Right lobe of liver (tissue), 6 donors: ENCODE results near the gene RARB. TPM values are rescaled to one million over a fixed set of nuclear protein-coding genes. Genes with fewer than 3 reads are reported as not detected.

ENCODE experiments used
- ATAC-seq, 4 donors: fragments of 200-7000 bp; cut with Tn5 transposase; one replicate each; pipeline ENCODE4 v1.9.1; 2020; ENCODE audit warnings: mild to moderate bottlenecking in 4 of 4, moderate library complexity in 4 of 4
- DNase-seq, 3 donors: peaks; one replicate each; pipeline ENCODE4 v3.0.0-alpha.2; 2020
- H3K27ac ChIP-seq, 3 donors: fragments of 200-600 bp; one replicate each; pipeline ENCODE4 v1.8.0; 2022
- H3K27me3 ChIP-seq, 2 donors: fragments of 200-600 bp; one replicate each; pipeline ENCODE4 v1.8.0; 2022
- H3K36me3 ChIP-seq, 4 donors: fragments of 200-600 bp; sonication (generic) in 1 of 4; one replicate each; pipeline versions ENCODE4 v1.5.1 to v1.8.0; 2017 to 2022; ENCODE audit warnings: control low read depth in 1 of 4
- H3K4me1 ChIP-seq, 4 donors: fragments of 200-600 bp; sonication (generic) in 1 of 4; one replicate each; pipeline versions ENCODE4 v1.5.1 to v1.8.0; 2017 to 2022; ENCODE audit warnings: control low read depth in 1 of 4
- H3K4me3 ChIP-seq, 3 donors: fragments of 200-600 bp; one replicate each; pipeline ENCODE4 v1.8.0; 2022
- H3K9me3 ChIP-seq, 4 donors: fragments of 200-600 bp; sonication (generic) in 1 of 4; one replicate each; pipeline versions ENCODE4 v1.5.1 to v1.8.0; 2017 to 2022; ENCODE audit warnings: control low read depth in 1 of 4
- POLR2A ChIP-seq: fragments of 450-650 bp; IDR thresholded peaks from one replicate; pipeline ENCODE4 v1.6.1; 2017; ENCODE audit warnings: antibody characterized with exemption, mild to moderate bottlenecking
- WGBS: methylation state at CpG from one replicate; pipeline ENCODE4 v1.1.6; 2018; ENCODE audit warnings: low coverage, low lambda C conversion rate; ENCODE audit not compliant: insufficient coverage; ENCODE audit errors: missing lambda C conversion rate; 5-methylcytosine and 5-hydroxymethylcytosine counted together
- intact Hi-C, 2 donors: fragments of 100-400 bp; cut with DNase I; formaldehyde crosslinking; loops; one replicate each; pipeline versions ENCODE4 v1.11.2 to v1.14.1; 2022
- total RNA-seq, 6 experiments: library from RNA; depleted of rRNA in 2 of 6; stranded (reverse); fragments of >200 nt in 2 of 6; fragmentation: NEBNext Ultra II Directional in 3 of 6; extraction: Animal tissue kit (Norgen Biotek cat#: 25700) in 3 of 6; gene quantifications; one replicate each; pipeline versions ENCODE4 v1.1.0 to v1.2.4, GENCODE V29; 2016 to 2023
- TF ChIP-seq, protein P1 (sequence below), 4 donors: fragments of 200-600 bp in 3 of 4; fragments of 450-650 bp in 1 of 4; IDR thresholded peaks; one replicate each; pipeline versions ENCODE4 v1.5.1 to v1.8.0; 2016 to 2022; ENCODE audit warnings: antibody characterized with exemption in 4 of 4, mild to moderate bottlenecking in 2 of 4
- donor health status: DM: no; HTN: yes; CAD: no.
- donor health status: DM: no; HTN: no; CAD: no.
- donor health status: DM: no; HTN: no; CAD: no.
- donor health status: DM: no; HTN: yes; CAD: no.
- donor health status: DM: no; HTN: yes; CAD: no.

RARB gene
- total RNA-seq, 6 experiments from 2014 or later, result 1.2 to 2.8 (median 2.1) TPM

DNA sequence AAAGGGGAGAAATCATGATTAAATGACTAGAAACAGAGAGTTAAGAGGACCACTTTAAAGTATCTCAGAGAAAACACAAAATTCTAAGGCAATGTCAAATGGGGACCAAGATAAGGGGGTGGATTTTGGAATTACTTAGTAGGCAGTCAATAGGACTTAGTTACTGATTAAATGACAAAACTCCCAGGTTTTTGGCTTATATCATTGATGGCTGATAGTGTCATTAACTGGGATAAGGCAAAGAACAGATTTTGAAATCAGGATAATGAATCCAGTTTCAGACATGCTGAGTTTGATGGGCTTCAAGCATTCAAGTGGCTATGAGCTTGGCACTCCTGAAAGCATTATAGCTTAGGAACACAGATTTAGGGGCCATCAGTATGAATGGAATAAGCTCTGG lies 182.7 kb downstream of the RARB start:
- peak overlapping the region in 1 of 3 donors; percentile 23 for H3K4me3 ChIP-seq
- no peaks in the 10 kb centered on the region for H3K27me3 ChIP-seq
- H3K9me3 ChIP-seq, result no peaks in the 10 kb centered on the region
- H3K36me3 ChIP-seq, result peaks cover 4 to 33% (median 8%) of the 10 kb centered on the region in 4 donors
- peak overlapping the region; percentile 26 to 70 (median 56) for H3K27ac ChIP-seq
- intact Hi-C loops, result no loop called here
- ATAC-seq (peak; percentile 93 to 97 (median 95)), DNase-seq (no peak)
- TF ChIP-seq, protein P1, sequence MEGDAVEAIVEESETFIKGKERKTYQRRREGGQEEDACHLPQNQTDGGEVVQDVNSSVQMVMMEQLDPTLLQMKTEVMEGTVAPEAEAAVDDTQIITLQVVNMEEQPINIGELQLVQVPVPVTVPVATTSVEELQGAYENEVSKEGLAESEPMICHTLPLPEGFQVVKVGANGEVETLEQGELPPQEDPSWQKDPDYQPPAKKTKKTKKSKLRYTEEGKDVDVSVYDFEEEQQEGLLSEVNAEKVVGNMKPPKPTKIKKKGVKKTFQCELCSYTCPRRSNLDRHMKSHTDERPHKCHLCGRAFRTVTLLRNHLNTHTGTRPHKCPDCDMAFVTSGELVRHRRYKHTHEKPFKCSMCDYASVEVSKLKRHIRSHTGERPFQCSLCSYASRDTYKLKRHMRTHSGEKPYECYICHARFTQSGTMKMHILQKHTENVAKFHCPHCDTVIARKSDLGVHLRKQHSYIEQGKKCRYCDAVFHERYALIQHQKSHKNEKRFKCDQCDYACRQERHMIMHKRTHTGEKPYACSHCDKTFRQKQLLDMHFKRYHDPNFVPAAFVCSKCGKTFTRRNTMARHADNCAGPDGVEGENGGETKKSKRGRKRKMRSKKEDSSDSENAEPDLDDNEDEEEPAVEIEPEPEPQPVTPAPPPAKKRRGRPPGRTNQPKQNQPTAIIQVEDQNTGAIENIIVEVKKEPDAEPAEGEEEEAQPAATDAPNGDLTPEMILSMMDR (IDR thresholded peaks at IDR 0.05), result no peak
- no peak for TF ChIP-seq POLR2A
- peaks cover 0 to 17% (median 5%) of the 10 kb centered on the region in 4 donors for H3K4me1 ChIP-seq

DNA sequence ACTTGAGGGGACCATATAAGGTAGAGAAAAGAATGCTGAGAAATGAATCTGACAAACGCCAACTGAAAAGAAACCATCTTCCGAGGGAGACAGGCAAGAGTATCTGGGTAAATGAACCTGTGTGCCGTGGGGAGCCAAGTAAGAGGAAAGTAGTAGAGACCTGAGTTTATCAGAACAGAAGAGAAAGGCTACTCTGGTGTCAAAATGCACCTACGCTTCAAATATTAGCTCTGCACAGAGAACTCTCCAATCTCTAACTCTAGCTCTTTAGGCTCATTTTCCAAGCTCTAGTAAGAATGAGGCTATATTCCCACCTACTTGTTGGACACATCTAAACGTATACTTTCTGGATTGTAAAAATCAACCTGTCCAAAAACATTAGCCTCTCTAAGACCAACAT lies 183.1 kb downstream of the RARB start:
- ATAC-seq (peak; percentile 46 to 69 (median 57)), DNase-seq (no peak)
- peak overlapping the region; percentile 26 to 70 (median 56) for H3K27ac ChIP-seq
- peaks cover 0 to 17% (median 5%) of the 10 kb centered on the region in 4 donors for H3K4me1 ChIP-seq
- H3K36me3 ChIP-seq, result peaks cover 4 to 33% (median 8%) of the 10 kb centered on the region in 4 donors
- intact Hi-C loops, result no loop called here
- TF ChIP-seq, protein P1 (IDR thresholded peaks at IDR 0.05), result no peak
- WGBS, result 57% methylated on average over 5 of the region's 5 CpGs
- no peaks in the 10 kb centered on the region for H3K9me3 ChIP-seq
- peak overlapping the region in 1 of 3 donors; percentile 23 for H3K4me3 ChIP-seq
- H3K27me3 ChIP-seq, result no peaks in the 10 kb centered on the region

DNA sequence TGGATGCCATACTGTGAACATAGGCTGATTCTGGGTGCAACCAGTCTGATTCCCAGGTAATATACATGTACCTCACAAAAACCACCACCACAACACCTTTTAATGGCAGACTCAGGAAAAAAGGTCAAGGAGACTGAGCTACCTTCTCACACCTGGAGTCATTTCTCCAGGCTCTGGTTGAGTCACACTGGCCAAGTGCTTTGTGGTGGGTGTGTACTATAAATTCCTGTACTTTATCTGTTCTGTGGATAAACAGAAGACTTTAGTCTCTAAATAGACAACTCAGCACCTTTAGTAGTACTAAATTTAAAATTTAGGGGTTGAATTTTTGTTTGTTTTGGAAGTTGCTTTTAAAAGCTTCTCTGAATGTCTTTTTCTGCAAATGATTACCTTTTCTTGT lies 190.0 kb downstream of the RARB start:
- peak overlapping the region in 2 of 3 donors; percentile 7 to 22 for H3K27ac ChIP-seq
- no peak for TF ChIP-seq POLR2A
- TF ChIP-seq, protein P1 (IDR thresholded peaks at IDR 0.05), result no peak
- peak; percentile 47 to 76 (median 56) for ATAC-seq

DNA sequence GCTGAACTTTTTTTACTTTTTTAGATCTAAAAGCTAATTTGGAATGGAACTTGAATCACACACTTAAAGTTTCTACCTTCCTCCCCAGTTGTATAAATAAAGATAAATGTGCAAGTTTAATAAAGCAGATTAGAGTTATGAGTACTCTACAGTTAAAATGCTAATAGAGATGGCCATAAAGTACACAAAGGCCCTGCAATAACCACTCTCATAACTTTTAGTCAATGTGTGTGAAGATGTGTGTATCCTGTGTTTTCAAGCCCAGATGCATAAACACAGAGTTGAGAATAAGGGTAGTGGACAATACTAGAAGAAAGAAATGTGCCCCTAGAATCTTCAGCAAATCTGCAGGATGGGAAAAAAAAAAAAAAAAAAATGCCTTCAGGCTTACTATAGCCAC lies 191.3 kb downstream of the RARB start:
- Histone ChIP-seq H3K4me1 (peaks cover 0 to 41% (median 5%) of the 10 kb centered on the region in 4 donors), H3K36me3 (peaks cover 0 to 23% (median 4%) of the 10 kb centered on the region in 4 donors), H3K27ac (peak overlapping the region in 1 of 3 donors; percentile 47), H3K27me3 (no peaks in the 10 kb centered on the region), H3K4me3 (no peak overlapping the region), H3K9me3 (no peaks in the 10 kb centered on the region)
- no peak for ATAC-seq
- DNase-seq, result no peak
- intact Hi-C loops, result no loop called here
- no peak for TF ChIP-seq POLR2A
- TF ChIP-seq, protein P1 (IDR thresholded peaks at IDR 0.05), result no peak

More for the DNA sequence above, 190.0 kb downstream of the RARB start:
- H3K36me3 ChIP-seq, result peaks cover 0 to 10% (median 2%) of the 10 kb centered on the region in 4 donors
- no peaks in the 10 kb centered on the region for H3K9me3 ChIP-seq
- no peak for DNase-seq
- H3K4me1 ChIP-seq, result peaks cover 0 to 35% (median 5%) of the 10 kb centered on the region in 4 donors
- no peaks in the 10 kb centered on the region for H3K27me3 ChIP-seq
- no peak overlapping the region for H3K4me3 ChIP-seq
- intact Hi-C loops, result no loop called here

DNA sequence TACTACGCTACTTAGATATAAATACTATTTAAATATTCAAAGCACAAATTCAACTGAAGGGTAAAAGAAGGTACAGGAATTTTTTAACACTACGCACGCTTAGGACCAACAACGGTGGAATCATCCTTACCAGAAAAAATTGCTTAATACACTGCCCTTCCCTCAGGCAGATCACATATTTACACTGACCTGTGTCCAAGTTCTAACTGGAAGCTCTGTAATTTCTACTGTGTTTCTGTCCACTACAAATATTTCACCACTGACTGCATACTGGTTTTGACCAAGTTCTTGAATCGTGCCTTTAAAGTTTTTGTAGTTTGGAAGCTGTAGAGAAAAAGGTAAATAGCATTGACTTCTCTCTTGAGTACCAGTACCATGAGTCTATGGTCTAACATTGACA lies 192.4 kb downstream of the RARB start:
- H3K36me3 ChIP-seq, result peaks cover 0 to 25% (median 2%) of the 10 kb centered on the region in 4 donors
- H3K27me3 ChIP-seq, result no peaks in the 10 kb centered on the region
- H3K27ac ChIP-seq, result peak overlapping the region; percentile 34 to 63 (median 47)
- no peaks in the 10 kb centered on the region for H3K9me3 ChIP-seq
- no peak overlapping the region for H3K4me3 ChIP-seq
- no peak for TF ChIP-seq POLR2A
- TF ChIP-seq, protein P1 (IDR thresholded peaks at IDR 0.05), result no peak
- intact Hi-C loops, result no loop called here
- no peak for DNase-seq
- ATAC-seq, result peak; percentile 89 to 98 (median 94)
- peaks cover 0 to 47% (median 5%) of the 10 kb centered on the region in 4 donors for H3K4me1 ChIP-seq
- 46% methylated on average over 5 of the region's 5 CpGs for WGBS
